Liver (tissue), 3 donors: ENCODE data around the gene EXOC8.

Experiments used
- ATF3 ChIP-seq: IDR thresholded peaks from 2 replicates; pipeline ENCODE4 v1.6.1; 2016; ENCODE audit warnings: antibody characterized with exemption
- CTCF ChIP-seq: fragments of 150-350 bp; IDR thresholded peaks from 2 replicates; pipeline ENCODE4 v1.5.1; 2017; ENCODE audit warnings: improper control_type of control experiment, low read depth, low read length; ENCODE audit not compliant: missing input control
- FOXA1 ChIP-seq: IDR thresholded peaks from 2 replicates; pipeline ENCODE4 v1.6.1; 2016; ENCODE audit warnings: antibody characterized with exemption
- JUND ChIP-seq, 2 donors: IDR thresholded peaks; 2 replicates each; pipeline ENCODE4 v1.6.1; 2016; ENCODE audit warnings: antibody characterized with exemption in 2 of 2
- MAX ChIP-seq: IDR thresholded peaks from 2 replicates; pipeline ENCODE4 v1.6.1; 2016; ENCODE audit warnings: antibody characterized with exemption
- REST ChIP-seq: IDR thresholded peaks from 2 replicates; pipeline ENCODE4 v1.6.1; 2016; ENCODE audit warnings: antibody characterized with exemption, mild to moderate bottlenecking
- RXRA ChIP-seq, 2 donors: IDR thresholded peaks; 2 replicates each; pipeline ENCODE4 v1.6.1; 2017 to 2018; ENCODE audit warnings: antibody characterized with exemption in 2 of 2, mild to moderate bottlenecking in 1 of 2
- SP1 ChIP-seq: IDR thresholded peaks from 2 replicates; pipeline ENCODE4 v1.6.1; 2018; ENCODE audit warnings: antibody characterized with exemption, mild to moderate bottlenecking
- TAF1 ChIP-seq: conservative IDR thresholded peaks from 2 replicates; pipeline ENCODE4 v1.6.1; 2016; ENCODE audit warnings: antibody characterized with exemption, mild to moderate bottlenecking
- YY1 ChIP-seq: IDR thresholded peaks from 2 replicates; pipeline ENCODE4 v1.6.1; 2016; ENCODE audit warnings: antibody characterized with exemption, mild to moderate bottlenecking
- donor health status: healthy.
- donor health status: healthy.

GRCh38 chr1:231338270-231339128, 847 bp upstream of the EXOC8 start, which contains the start of gene SPRTN:
- TF ChIP-seq CTCF: no peak
- TF ChIP-seq ATF3: peak; percentile 4
- TF ChIP-seq SP1: no peak
- no peak for TF ChIP-seq MAX
- no peak for TF ChIP-seq FOXA1
- TF ChIP-seq TAF1: no peak
- TF ChIP-seq JUND (IDR thresholded peaks at IDR 0.05): no peak
- no peak for TF ChIP-seq YY1
- no peak for TF ChIP-seq RXRA (IDR thresholded peaks at IDR 0.05)
- no peak for TF ChIP-seq REST
